OCI-LY3 (cell line): ENCODE results near the gene CXCR5.

Source experiments
- CTCF ChIP-seq: fragments of 200-600, 300-600 bp; sonication (generic); IDR thresholded peaks from 2 replicates; pipeline ENCODE4 v1.5.1; 2014; ENCODE audit warnings: antibody characterized with exemption, low read length, low read depth
- EZH2phosphoT487 ChIP-seq: fragments of 200-600 bp; shearing (Covaris generic); IDR thresholded peaks from 2 replicates; pipeline ENCODE4 v1.6.1; 2018; ENCODE audit warnings: antibody characterized with exemption, mixed run types, low read depth

- no peak for TF ChIP-seq CTCF
- no peak for TF ChIP-seq EZH2phosphoT487
Measured at GRCh38 chr11:118868659-118869058, 15.0 kb upstream of the CXCR5 start.
